Measurements from ENCODE around the gene RGS9.

RGS9 gene

GRCh38 chr17:65261682-65262636, 124.8 kb downstream of the RGS9 start:
- no peak for ATAC-seq

GRCh38 chr17:65265276-65265675, 128.1 kb downstream of the RGS9 start:
- ATAC-seq = no peak

GRCh38 chr17:65268832-65269231, 131.7 kb downstream of the RGS9 start:
- no peak for ATAC-seq

- no peak for ATAC-seq
Observed at GRCh38 chr17:65270499-65271253, 133.5 kb downstream of the RGS9 start.

- no peak for ATAC-seq
Observed at GRCh38 chr17:65271296-65271695, 134.1 kb downstream of the RGS9 start.
